HEK293 (cell line): ENCODE results near the gene KIF26B.

Experiments used
- CTCF ChIA-PET: fragments of 350-600 bp; formaldehyde crosslinking; extraction: SDS; loops from one replicate; lab custom pipeline; 2021; ENCODE audit warnings: antibody characterized with exemption; lab: Yijun Ruan, JAX
- POLR2A ChIA-PET: fragments of 300-600 bp; formaldehyde crosslinking; extraction: SDS; loops from one replicate; lab custom pipeline; 2020; ENCODE audit warnings: antibody characterized with exemption, inconsistent platforms; lab: Yijun Ruan, JAX
- H3K27ac ChIP-seq: fragments of 200-500 bp; sonication (Bioruptor generic); 2 replicates; pipeline ENCODE4 v1.5.1; 2014; ENCODE audit warnings: low read depth, low read length, control low read depth, inconsistent platforms; ENCODE audit errors: extremely low read depth
- H3K36me3 ChIP-seq, 2 experiments: fragments of 200-500 bp in 1 of 2; sonication (Bioruptor generic) in 1 of 2; 1 replicate in 1 of 2; 2 replicates in 1 of 2; pipeline ENCODE4 v1.5.1; 2014 to 2017; ENCODE audit warnings: inconsistent platforms in 2 of 2, low read length in 2 of 2; ENCODE audit not compliant: control insufficient read depth in 2 of 2, insufficient read depth in 1 of 2
- H3K4me1 ChIP-seq: fragments of 200-500 bp; sonication (Bioruptor generic); 2 replicates; pipeline ENCODE4 v1.5.1; 2014; ENCODE audit warnings: mild to moderate bottlenecking, low read length, inconsistent platforms; ENCODE audit not compliant: control insufficient read depth, insufficient read depth
- H3K4me3 ChIP-seq: 2 replicates; pipeline ENCODE4 v1.5.1; 2011; ENCODE audit warnings: low read depth, mild to moderate bottlenecking, control low read depth, low read length, moderate library complexity
- H3K9me3 ChIP-seq: fragments of 200-500 bp; sonication (Bioruptor generic); 2 replicates; pipeline ENCODE4 v1.5.1; 2014; ENCODE audit warnings: low read depth, low read length, inconsistent platforms; ENCODE audit not compliant: control insufficient read depth, insufficient read depth
- GLI2 ChIP-seq: fragments of 450-650 bp; formaldehyde crosslinking; IDR thresholded peaks from 2 replicates; pipeline ENCODE4; 2017; ENCODE audit warnings: missing biosample characterization, missing genetic modification characterization, low read depth, borderline replicate concordance
- KLF17 ChIP-seq: fragments of 450-650 bp; formaldehyde crosslinking; IDR thresholded peaks from 2 replicates; pipeline ENCODE4 v1.5.1; 2016; ENCODE audit warnings: missing biosample characterization, missing genetic modification characterization
- ZBTB26 ChIP-seq: fragments of 450-650 bp; formaldehyde crosslinking; optimal IDR thresholded peaks from 2 replicates; pipeline ENCODE3; 2016; ENCODE audit warnings: missing biosample characterization, mild to moderate bottlenecking, missing genetic modification characterization
- ZNF133 ChIP-seq: fragments of 450-650 bp; formaldehyde crosslinking; IDR thresholded peaks from 2 replicates; pipeline ENCODE4 v1.5.1; 2016; ENCODE audit warnings: missing biosample characterization, missing genetic modification characterization
- ZNF138 ChIP-seq: fragments of 450-650 bp; formaldehyde crosslinking; IDR thresholded peaks from 2 replicates; pipeline ENCODE4 v1.5.1; 2016; ENCODE audit warnings: missing biosample characterization, missing genetic modification characterization, borderline replicate concordance
- ZNF155 ChIP-seq: fragments of 450-650 bp; formaldehyde crosslinking; IDR thresholded peaks from 2 replicates; pipeline ENCODE4 v1.5.1; 2016; ENCODE audit warnings: missing biosample characterization, missing genetic modification characterization
- ZNF16 ChIP-seq: fragments of 450-650 bp; formaldehyde crosslinking; IDR thresholded peaks from 2 replicates; pipeline ENCODE4 v1.5.1; 2016; ENCODE audit warnings: low read depth, missing biosample characterization, missing genetic modification characterization
- ZNF184 ChIP-seq: fragments of 450-650 bp; IDR thresholded peaks from 2 replicates; pipeline ENCODE4 v1.5.1; 2018; ENCODE audit warnings: missing biosample characterization, mild to moderate bottlenecking, missing genetic modification characterization
- ZNF221 ChIP-seq: fragments of 450-650 bp; formaldehyde crosslinking; IDR thresholded peaks from 2 replicates; pipeline ENCODE4 v1.5.1; 2017; ENCODE audit warnings: missing biosample characterization, missing genetic modification characterization, borderline replicate concordance
- ZNF324 ChIP-seq: fragments of 450-650 bp; formaldehyde crosslinking; IDR thresholded peaks from 2 replicates; pipeline ENCODE4 v1.5.1; 2016; ENCODE audit warnings: missing biosample characterization, missing genetic modification characterization
- ZNF350 ChIP-seq: fragments of 450-650 bp; formaldehyde crosslinking; IDR thresholded peaks from 2 replicates; pipeline ENCODE4 v1.5.0; 2017; ENCODE audit warnings: missing biosample characterization, mild to moderate bottlenecking, missing genetic modification characterization
- ZNF362 ChIP-seq: fragments of 450-650 bp; formaldehyde crosslinking; IDR thresholded peaks from 2 replicates; pipeline ENCODE4 v1.5.1; 2016; ENCODE audit warnings: missing biosample characterization, missing genetic modification characterization
- ZNF398 ChIP-seq: fragments of 450-650 bp; formaldehyde crosslinking; IDR thresholded peaks from 2 replicates; pipeline ENCODE4 v1.5.1; 2017; ENCODE audit warnings: missing biosample characterization, missing genetic modification characterization
- ZNF426 ChIP-seq: fragments of 450-650 bp; formaldehyde crosslinking; IDR thresholded peaks from 2 replicates; pipeline ENCODE4 v1.5.1; 2017; ENCODE audit warnings: missing biosample characterization, missing genetic modification characterization, mild to moderate bottlenecking, inconsistent platforms, moderate library complexity
- ZNF433 ChIP-seq: fragments of 450-650 bp; formaldehyde crosslinking; IDR thresholded peaks from 2 replicates; pipeline ENCODE4 v1.5.1; 2016; ENCODE audit warnings: missing biosample characterization, missing genetic modification characterization, low read depth
- ZNF473 ChIP-seq: fragments of 450-650 bp; formaldehyde crosslinking; IDR thresholded peaks from 2 replicates; pipeline ENCODE4 v1.5.1; 2017; ENCODE audit warnings: missing biosample characterization, missing genetic modification characterization
- ZNF514 ChIP-seq: fragments of 450-650 bp; formaldehyde crosslinking; IDR thresholded peaks from 2 replicates; pipeline ENCODE4 v1.5.1; 2016; ENCODE audit warnings: missing biosample characterization, missing genetic modification characterization
- ZNF529 ChIP-seq: fragments of 450-650 bp; formaldehyde crosslinking; IDR thresholded peaks from 2 replicates; pipeline ENCODE4 v1.5.1; 2017; ENCODE audit warnings: missing genetic modification characterization, missing biosample characterization; ENCODE audit not compliant: insufficient replicate concordance
- ZNF544 ChIP-seq: fragments of 450-650 bp; formaldehyde crosslinking; IDR thresholded peaks from 2 replicates; pipeline ENCODE4 v1.5.0; 2017; ENCODE audit warnings: missing biosample characterization, missing genetic modification characterization
- ZNF660 ChIP-seq: fragments of 450-650 bp; IDR thresholded peaks from 2 replicates; pipeline ENCODE4 v1.5.1; 2018; ENCODE audit warnings: missing biosample characterization, mild to moderate bottlenecking, missing genetic modification characterization
- ZNF670 ChIP-seq: fragments of 450-650 bp; formaldehyde crosslinking; IDR thresholded peaks from 2 replicates; pipeline ENCODE4 v1.5.1; 2016; ENCODE audit warnings: missing biosample characterization, missing genetic modification characterization, low read depth
- ZNF704 ChIP-seq: fragments of 450-650 bp; formaldehyde crosslinking; IDR thresholded peaks from 2 replicates; pipeline ENCODE4 v1.5.1; 2016; ENCODE audit warnings: missing biosample characterization, missing genetic modification characterization
- ZNF76 ChIP-seq: fragments of 450-650 bp; formaldehyde crosslinking; IDR thresholded peaks from 2 replicates; pipeline ENCODE4; 2016; ENCODE audit warnings: low read depth, missing biosample characterization, missing genetic modification characterization, borderline replicate concordance
- ZNF837 ChIP-seq: fragments of 450-650 bp; formaldehyde crosslinking; IDR thresholded peaks from 2 replicates; pipeline ENCODE4 v1.5.1; 2016; ENCODE audit warnings: missing biosample characterization, missing genetic modification characterization
- ZSCAN4 ChIP-seq: fragments of 450-650 bp; formaldehyde crosslinking; IDR thresholded peaks from 2 replicates; pipeline ENCODE4 v1.5.1; 2017; ENCODE audit warnings: missing biosample characterization, missing genetic modification characterization

Gene KIF26B

GRCh38 chr1:245702346-245702745 is 547.6 kb downstream of the KIF26B start:
- no peak overlapping the region for H3K4me3 ChIP-seq
- no peak overlapping the region for H3K27ac ChIP-seq
- H3K36me3 ChIP-seq: no peaks in the 10 kb centered on the region
- ChIA-PET CTCF (no interaction called here), POLR2A (no interaction called here)
- TF ChIP-seq ZNF433 (tag by site-specific recombination) (no peak), ZNF133 (tag by site-specific recombination) (no peak), ZNF155 (no peak), ZNF704 (tag by site-specific recombination) (no peak), ZNF138 (tag by site-specific recombination) (no peak), GLI2 (tag by site-specific recombination) (no peak)
- TF ChIP-seq, all 188 proteins: peak for 0
- H3K9me3 ChIP-seq: no peaks in the 10 kb centered on the region
- no peaks in the 10 kb centered on the region for H3K4me1 ChIP-seq

- H3K27ac ChIP-seq: no peak overlapping the region
- TF ChIP-seq ZNF184 (no peak), ZSCAN4 (tag by site-specific recombination) (no peak), ZNF544 (tag by site-specific recombination) (no peak), ZNF514 (tag by site-specific recombination) (no peak), ZBTB26 (no peak), ZNF398 (tag by site-specific recombination) (no peak), ZNF76 (tag by site-specific recombination) (no peak), KLF17 (tag by site-specific recombination) (no peak), ZNF350 (tag by site-specific recombination) (no peak), ZNF16 (tag by site-specific recombination) (no peak), ZNF837 (tag by site-specific recombination) (no peak), ZNF324 (tag by site-specific recombination) (no peak), ZNF362 (tag by site-specific recombination) (no peak), ZNF529 (tag by site-specific recombination) (no peak), ZNF426 (tag by site-specific recombination) (no peak), ZNF660 (tag by site-specific recombination) (no peak), ZNF473 (tag by site-specific recombination) (no peak), ZNF221 (tag by site-specific recombination) (no peak), ZNF670 (no peak)
- TF ChIP-seq, all 188 proteins: peak for 0
- Histone ChIP-seq H3K36me3 (no peaks in the 10 kb centered on the region), H3K4me3 (no peak overlapping the region), H3K4me1 (no peaks in the 10 kb centered on the region), H3K9me3 (no peaks in the 10 kb centered on the region)
- ChIA-PET CTCF (no interaction called here), POLR2A (no interaction called here)
Observed at GRCh38 chr1:245704341-245704740, 549.6 kb downstream of the KIF26B start.
